RWPE1 (cell line): Measurements from ENCODE around the gene DHPS.

Experiments
- CTCF ChIA-PET: fragments of 350-600 bp; sonication (Branson Sonifier 250); formaldehyde crosslinking; extraction: SDS; loops from one replicate; lab custom pipeline; 2021; lab: Yijun Ruan, JAX
- POLR2A ChIA-PET: fragments of 400-600 bp; formaldehyde crosslinking; extraction: SDS; loops from one replicate; lab custom pipeline; 2020; ENCODE audit warnings: antibody characterized with exemption; ENCODE audit not compliant: low non-redundant PET; lab: Yijun Ruan, JAX
- DNase-seq: peaks from one replicate; pipeline ENCODE4 v3.0.0; 2012; ENCODE audit warnings: low spot score
- H3K27ac ChIP-seq: fragments of 450-650 bp; 2 replicates; pipeline ENCODE4 v1.5.1; 2017
- TF ChIP-seq, protein P1 (sequence below): fragments of 450-650 bp; conservative IDR thresholded peaks from 2 replicates; pipeline ENCODE4 v1.5.1; 2017; ENCODE audit warnings: low read depth, mild to moderate bottlenecking

Gene DHPS

GRCh38 chr19:12723641-12724426 lies 42.2 kb upstream of the DHPS start, which contains the start of gene TNPO2:
Gene TNPO2 (minus strand): TSS chr19:12723932. CDS start chr19:12720977, 2,955 bp downstream.
- ChIA-PET CTCF (interaction anchor here (0.6 kb wide), 1 partner anchor 34 kb away, joined by 3 read pairs; no protein-coding TSS in a partner anchor), POLR2A (interaction anchor here (1.5 kb wide), 1 partner anchor 10 kb away, joined by 8 read pairs; the partner anchor contains the start of gene TRIR)
- H3K27ac ChIP-seq = peak within 1 kb of the TSS; percentile 91
- TF ChIP-seq, protein P1, sequence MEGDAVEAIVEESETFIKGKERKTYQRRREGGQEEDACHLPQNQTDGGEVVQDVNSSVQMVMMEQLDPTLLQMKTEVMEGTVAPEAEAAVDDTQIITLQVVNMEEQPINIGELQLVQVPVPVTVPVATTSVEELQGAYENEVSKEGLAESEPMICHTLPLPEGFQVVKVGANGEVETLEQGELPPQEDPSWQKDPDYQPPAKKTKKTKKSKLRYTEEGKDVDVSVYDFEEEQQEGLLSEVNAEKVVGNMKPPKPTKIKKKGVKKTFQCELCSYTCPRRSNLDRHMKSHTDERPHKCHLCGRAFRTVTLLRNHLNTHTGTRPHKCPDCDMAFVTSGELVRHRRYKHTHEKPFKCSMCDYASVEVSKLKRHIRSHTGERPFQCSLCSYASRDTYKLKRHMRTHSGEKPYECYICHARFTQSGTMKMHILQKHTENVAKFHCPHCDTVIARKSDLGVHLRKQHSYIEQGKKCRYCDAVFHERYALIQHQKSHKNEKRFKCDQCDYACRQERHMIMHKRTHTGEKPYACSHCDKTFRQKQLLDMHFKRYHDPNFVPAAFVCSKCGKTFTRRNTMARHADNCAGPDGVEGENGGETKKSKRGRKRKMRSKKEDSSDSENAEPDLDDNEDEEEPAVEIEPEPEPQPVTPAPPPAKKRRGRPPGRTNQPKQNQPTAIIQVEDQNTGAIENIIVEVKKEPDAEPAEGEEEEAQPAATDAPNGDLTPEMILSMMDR = no peak
- DNase-seq = peak; percentile 70

DNA sequence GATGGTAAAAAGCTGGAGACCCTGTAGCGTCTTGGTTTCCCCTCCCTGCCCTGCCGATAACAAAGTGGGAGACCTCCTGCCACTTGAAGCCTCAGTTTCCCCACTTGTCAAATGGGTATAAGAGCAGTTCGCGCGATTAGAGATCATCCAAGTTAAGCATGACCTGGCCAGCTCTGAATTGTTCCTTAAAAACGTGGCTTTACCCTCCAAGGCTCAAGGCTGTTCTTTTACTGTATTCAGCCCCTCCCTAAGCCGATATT lies 41.6 kb upstream of the DHPS start:
- CTCF ChIA-PET = interaction anchor here (0.6 kb wide), 2 partner anchors 11 to 35 kb away, joined by 3 read pairs; no protein-coding TSS in a partner anchor
- TF ChIP-seq, protein P1 = no peak
- DNase-seq = no peak
- POLR2A ChIA-PET = interaction anchor here (1.5 kb wide), 1 partner anchor 11 kb away, joined by 8 read pairs; the partner anchor contains the start of gene TRIR
- H3K27ac ChIP-seq = peak overlapping the region; percentile 91

- ChIA-PET CTCF (interaction anchor here (0.6 kb wide), 2 partner anchors 11 to 35 kb away, joined by 3 read pairs; no protein-coding TSS in a partner anchor), POLR2A (interaction anchor here (1.5 kb wide), 1 partner anchor 11 kb away, joined by 8 read pairs; the partner anchor contains the start of gene TRIR)
- H3K27ac ChIP-seq = peak overlapping the region; percentile 91
- DNase-seq = peak; percentile 97
- TF ChIP-seq, protein P1 = no peak
Observed at GRCh38 chr19:12722566-12723380, 41.1 kb upstream of the DHPS start.

DNA sequence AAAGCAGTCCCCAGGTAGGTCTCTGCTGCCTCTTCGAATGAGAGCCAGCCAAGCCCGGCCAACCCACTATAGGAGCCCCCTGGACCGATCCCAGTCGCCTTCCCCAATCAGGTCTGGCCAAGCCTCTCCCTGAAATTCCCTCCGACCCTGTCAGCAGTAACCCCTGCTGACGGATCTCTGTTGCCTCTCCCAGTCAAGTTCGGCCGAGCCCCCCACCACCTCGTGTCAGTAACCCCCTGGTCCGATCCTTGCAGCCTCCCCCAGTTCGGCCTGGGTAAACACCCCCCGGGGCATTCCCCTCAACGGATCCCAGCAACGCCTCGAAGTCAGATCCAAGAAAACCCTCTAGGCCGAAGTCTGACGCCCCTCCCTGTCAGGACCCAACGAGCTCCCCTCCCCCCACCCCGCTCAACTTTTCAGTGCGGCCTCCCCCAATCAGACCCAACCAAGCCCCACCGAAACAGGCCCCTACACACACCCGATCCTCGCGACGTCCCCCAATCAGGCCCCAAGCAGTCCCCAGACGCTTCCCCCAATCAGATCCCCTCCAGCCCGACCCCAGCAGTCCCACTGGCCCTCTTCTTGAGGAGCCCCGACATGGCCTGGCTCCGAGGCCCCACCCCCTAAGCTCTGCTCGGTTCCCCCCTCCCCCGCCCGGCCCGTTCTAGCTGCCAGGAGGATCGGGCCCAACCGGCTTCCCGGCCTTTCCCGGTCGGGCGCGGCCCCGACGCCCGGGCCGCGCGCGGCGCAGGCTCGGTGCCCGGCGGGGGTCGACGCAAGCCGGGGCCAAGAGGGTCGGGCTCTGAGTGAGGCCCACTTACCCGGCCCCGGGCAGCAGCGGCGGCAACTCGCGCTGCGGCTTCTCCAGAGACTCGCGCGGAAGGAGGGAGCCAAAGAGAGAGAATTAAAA lies 40.2 kb upstream of the DHPS start:
- CTCF ChIA-PET = interaction anchor here (0.6 to 1.4 kb wide), 3 partner anchors 8 to 32 kb away, joined by 3 to 4 read pairs (median 3); no protein-coding TSS in a partner anchor
- peak; percentile 67 for DNase-seq
- TF ChIP-seq, protein P1 = no peak
- POLR2A ChIA-PET = interaction anchor here (0.7 kb wide), 1 partner anchor 1627 kb away, joined by 7 read pairs; no protein-coding TSS in a partner anchor
- H3K27ac ChIP-seq = peak overlapping the region; percentile 91

- POLR2A ChIA-PET = interaction anchor here (0.7 kb wide), 1 partner anchor 1626 kb away, joined by 7 read pairs; no protein-coding TSS in a partner anchor
- CTCF ChIA-PET = interaction anchor here (1.1 to 1.4 kb wide), 2 partner anchors 9 to 13 kb away, joined by 3 to 4 read pairs; no protein-coding TSS in a partner anchor
Observed at GRCh38 chr19:12720851-12721655, 39.4 kb upstream of the DHPS start.

More at GRCh38 chr19:12720851-12721655, 39.4 kb upstream of the DHPS start:
- TF ChIP-seq, protein P1 = no peak
- peak overlapping the region; percentile 91 for H3K27ac ChIP-seq
- peak; percentile 13 for DNase-seq
